T1000 (cell line): ENCODE measurements around the gene ELOB.
A peak's percentile ranks its signal among the peaks of the same experiment; 100 is the strongest.

Source experiments
- DNase-seq: peaks from one replicate; lab custom pipeline; 2025; ENCODE audit warnings: mixed read lengths; lab: John Stamatoyannopoulos, UW

Gene ELOB

GRCh38 chr16:2777231-2777902, at the start of gene ELOB:
Gene ELOB, minus strand, starts transcription at chr16:2777280. Its CDS starts 41 bp downstream, at chr16:2777239.
- DNase-seq, result peak; percentile 77

- no peak for DNase-seq
Measured at GRCh38 chr16:2825906-2826305, 48.8 kb upstream of the ELOB start.

- no peak for DNase-seq
Measured at GRCh38 chr16:2825049-2825742, 48.1 kb upstream of the ELOB start.

GRCh38 chr16:2824626-2825025, 47.5 kb upstream of the ELOB start:
- DNase-seq, result no peak

- no peak for DNase-seq
Measured at GRCh38 chr16:2822496-2822895, 45.4 kb upstream of the ELOB start.

- DNase-seq, result no peak
Measured at GRCh38 chr16:2822158-2822495, 45.0 kb upstream of the ELOB start.

- DNase-seq, result no peak
Measured at GRCh38 chr16:2821487-2822157, 44.5 kb upstream of the ELOB start.

GRCh38 chr16:2820836-2821486, 43.9 kb upstream of the ELOB start:
- DNase-seq, result no peak

GRCh38 chr16:2819939-2820835, 43.1 kb upstream of the ELOB start:
- no peak for DNase-seq

GRCh38 chr16:2819179-2819938, 42.3 kb upstream of the ELOB start:
- no peak for DNase-seq

GRCh38 chr16:2818272-2818876, 41.3 kb upstream of the ELOB start:
- DNase-seq, result no peak

GRCh38 chr16:2817340-2818271, 40.5 kb upstream of the ELOB start:
- no peak for DNase-seq

GRCh38 chr16:2816751-2817339, 39.8 kb upstream of the ELOB start, which contains the start of gene PRSS21:
Gene PRSS21, plus strand, starts transcription at chr16:2817237. Its CDS starts 32 bp downstream, at chr16:2817269.
- DNase-seq, result no peak

GRCh38 chr16:2815299-2815771, 38.3 kb upstream of the ELOB start:
- DNase-seq, result no peak

- no peak for DNase-seq
Measured at GRCh38 chr16:2814551-2815298, 37.6 kb upstream of the ELOB start.

GRCh38 chr16:2813771-2814221, 36.7 kb upstream of the ELOB start:
- DNase-seq, result no peak

- DNase-seq, result no peak
Measured at GRCh38 chr16:2811703-2812471, 34.8 kb upstream of the ELOB start.
